Stimulated activated CD4-positive, alpha-beta T cell treated with anti-CD3 and anti-CD28 coated beads, Interleukin-4, amount 100 ng/mL, for 1 hour (primary cell): Measurements from ENCODE around the gene CD8B.
"Not testable (repeated sequence)": the region's sequence is repeated elsewhere in the genome, so short reads cannot be mapped to it uniquely, and the experiment has no call there.

ENCODE experiments used
- DNase-seq: peaks from one replicate; pipeline ENCODE4 v3.0.0-alpha.2; 2020

The CD8B gene

DNA sequence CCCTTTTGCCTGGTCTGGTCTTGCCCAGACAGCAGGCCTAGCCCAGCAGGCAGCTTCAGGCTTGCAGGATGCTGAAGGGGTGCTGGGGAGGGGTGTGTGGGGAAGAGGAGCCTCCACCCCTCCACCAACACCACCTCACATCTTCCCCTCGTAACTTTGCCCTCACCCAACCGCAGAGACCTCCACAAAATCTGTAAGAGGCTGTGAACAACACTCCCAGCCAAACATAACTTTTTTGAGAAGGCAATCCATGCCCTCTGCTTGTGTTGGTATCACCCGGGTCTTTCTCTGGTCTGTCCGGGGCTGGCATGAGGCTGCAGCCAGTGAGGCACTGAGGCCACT, 26.2 kb downstream of the CD8B start:
- DNase-seq = not testable (repeated sequence)

DNA sequence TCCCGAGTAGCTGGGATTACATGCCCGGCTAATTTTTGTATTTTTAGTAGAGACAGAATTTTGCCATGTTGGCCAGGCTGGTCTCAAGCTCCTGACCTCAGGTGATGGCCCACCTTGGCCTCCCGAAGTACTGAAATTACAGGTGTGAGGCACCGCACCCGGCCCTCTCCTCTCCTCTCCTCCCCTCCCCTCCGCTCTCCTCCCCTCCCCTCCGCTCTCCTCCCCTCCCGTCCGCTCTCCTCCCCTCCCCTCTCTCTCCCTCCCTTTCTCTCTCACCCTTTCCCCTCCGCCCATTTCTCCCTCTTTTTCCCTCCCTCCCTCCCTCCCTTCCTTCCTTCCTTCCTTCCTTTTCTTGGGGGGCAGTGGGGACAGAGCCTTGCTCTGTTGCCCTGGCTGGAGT, 28.4 kb downstream of the CD8B start:
- no peak for DNase-seq

DNA sequence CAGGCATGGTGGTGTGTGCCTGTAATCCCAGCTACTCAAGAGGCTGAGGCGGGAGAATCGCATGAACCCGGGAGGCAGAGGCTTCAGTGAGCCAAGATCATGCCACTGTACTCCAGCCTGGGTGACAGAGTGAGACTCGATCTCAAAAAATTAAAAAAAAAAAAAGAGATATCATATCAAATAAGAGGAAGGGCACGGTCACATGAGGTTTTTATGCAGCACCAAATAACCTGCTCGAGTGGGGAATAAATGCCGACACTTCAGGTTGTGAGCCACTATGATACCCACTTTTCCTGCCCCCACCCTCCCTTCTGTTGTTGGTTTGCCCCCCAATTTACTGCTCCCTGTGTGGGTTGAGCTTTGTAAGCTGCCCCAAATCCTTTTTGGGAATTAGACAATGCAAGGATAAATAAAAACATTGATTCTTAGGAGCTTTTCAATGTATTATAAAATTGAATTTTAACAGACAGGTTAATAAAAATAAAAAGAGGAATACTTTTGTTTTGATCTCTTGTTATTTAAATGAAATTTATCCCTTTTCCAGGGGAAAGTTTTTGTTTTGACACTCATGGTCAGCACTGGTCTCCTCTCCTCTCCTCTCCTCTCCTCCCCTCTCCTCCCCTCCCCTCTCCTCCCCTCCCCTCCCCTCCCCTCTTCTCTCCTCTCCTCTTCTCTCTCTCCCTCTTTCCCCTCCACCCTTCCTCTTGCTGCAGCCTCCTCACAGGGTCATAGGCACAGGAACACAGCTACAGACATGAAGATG, 29.2 kb downstream of the CD8B start:
- DNase-seq = no peak

DNA sequence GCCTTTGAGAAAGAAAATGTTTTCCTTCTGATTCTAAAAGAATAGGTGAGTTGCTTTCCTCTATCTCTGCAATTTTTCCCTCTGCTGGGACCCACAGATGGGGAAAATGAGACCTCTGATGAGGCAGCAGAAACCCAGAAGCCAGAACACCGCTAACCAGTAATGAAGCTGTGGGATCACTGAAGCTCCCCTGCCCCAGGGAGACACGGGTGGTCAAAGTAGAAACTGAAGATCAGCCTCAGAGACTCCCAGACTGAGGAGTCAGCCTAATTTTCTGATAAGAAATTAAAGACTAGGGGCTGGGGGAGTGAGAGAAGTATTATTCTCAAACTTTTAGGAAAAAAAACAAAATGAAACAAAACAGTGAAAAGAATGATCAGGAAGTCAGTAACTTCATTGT, 30.1 kb downstream of the CD8B start:
- no peak for DNase-seq

DNA sequence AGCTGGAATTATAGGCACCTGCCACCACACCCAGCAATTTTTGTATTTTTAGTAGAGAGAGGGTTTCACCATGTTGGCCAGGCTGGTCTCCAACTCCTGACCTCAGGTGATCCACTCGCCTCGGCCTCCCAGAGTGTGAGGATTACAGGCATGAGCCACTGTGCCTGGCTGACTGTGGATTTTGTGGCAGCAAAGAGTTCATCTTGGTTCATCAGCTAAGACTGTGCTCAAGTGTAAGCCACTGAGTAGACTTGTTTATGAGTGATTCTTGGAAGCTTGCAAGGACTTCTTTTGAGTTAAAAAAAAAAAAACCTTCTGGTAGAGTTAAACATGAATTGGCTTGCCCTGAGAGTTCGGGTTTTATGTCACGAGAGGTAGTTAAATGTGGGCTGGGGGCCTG, 34.7 kb downstream of the CD8B start:
- no peak for DNase-seq

DNA sequence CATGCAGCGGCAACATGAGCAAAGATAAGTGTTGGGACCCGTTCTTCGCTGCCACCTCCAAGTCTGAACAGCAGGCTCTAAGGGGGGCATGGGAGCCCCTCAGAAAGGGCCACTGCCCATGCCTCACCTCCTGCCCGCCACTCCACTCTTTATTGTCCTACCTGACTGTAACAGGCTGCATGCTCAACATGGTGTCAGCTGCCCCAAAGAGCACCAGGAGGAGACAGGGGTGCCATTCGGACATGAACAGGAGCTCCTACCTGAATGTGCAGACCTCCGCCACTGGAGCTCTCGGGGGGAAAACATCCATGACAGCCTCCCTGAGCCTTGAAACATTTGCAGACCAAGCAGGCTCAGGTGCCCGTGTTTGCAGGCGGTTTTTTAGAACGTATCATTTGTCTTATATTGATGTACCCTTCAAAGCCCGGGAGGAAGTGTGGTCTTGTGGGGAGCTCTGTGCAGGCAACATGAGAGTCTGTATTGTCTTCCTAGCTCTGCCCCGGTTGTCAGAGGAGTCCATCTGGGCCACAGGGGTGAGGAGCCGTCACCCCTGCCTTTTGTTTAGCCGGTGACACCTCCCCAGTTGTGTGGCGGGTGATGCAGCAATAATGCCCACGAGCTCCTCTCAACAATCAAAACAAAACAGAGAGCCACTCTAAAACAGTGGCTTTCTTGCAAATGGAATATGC, 35.8 kb downstream of the CD8B start:
- DNase-seq = no peak

DNA sequence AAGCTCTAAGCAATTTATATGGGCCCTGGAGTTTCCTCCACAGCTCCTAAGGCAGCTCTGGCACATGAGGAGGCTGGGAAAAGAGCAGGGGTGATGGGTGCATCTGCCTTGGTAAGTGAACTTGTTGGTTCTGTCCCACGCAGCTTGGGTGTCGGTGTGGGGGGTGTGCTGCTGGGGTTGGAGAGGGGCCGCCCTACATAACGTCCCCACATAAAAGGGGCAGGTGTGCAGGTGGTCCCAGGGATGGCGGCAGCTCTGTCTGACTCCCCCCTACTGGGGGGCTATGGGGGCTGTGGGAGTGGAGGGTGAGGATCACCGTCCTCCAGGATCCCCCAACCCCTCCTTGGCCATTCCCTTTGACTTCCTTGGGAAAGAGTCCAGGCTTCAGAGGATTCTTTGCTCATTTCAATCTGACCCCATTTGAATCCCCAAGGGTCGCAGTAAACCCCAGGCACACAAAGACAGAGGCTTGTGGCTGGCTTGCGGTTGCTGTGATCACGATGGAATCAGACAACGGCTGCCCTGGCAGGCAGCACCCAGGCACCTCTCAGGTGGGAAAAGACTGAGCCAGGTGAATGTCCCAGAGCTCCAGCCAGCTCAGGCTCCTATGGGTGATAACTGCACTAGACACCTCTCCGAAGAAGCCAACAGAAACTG, 36.5 kb downstream of the CD8B start:
- no peak for DNase-seq

DNA sequence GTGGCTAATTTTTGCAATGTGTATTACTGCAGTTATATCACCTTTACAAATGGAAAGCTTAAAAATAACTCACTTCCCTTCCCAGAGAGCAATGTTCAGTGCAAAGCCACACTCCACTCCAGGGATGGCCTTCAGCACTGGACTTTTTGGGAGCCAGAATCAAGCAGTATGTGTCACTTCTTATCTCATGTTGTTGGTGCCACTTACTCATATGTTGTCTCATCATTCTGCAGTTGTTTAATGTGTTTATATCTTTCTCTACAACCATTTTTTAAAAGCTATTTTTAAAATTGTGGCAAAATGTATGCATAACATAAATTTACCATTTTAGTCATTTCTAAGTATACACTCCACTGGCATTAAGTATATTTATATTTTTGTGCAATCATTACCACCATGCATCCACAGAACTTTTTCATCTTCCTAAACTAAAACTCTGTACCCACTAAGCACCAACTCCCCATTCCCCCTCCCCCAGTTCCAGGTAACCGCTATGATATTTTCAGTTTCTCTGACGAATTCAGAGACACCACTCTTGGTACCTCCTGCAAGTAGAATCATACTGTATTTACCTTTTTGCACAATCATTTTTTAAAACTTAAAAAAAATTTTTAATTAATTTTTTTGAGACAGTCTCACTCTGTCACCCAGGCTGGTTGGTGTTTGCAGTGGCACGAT, 38.9 kb downstream of the CD8B start:
- no peak for DNase-seq

DNA sequence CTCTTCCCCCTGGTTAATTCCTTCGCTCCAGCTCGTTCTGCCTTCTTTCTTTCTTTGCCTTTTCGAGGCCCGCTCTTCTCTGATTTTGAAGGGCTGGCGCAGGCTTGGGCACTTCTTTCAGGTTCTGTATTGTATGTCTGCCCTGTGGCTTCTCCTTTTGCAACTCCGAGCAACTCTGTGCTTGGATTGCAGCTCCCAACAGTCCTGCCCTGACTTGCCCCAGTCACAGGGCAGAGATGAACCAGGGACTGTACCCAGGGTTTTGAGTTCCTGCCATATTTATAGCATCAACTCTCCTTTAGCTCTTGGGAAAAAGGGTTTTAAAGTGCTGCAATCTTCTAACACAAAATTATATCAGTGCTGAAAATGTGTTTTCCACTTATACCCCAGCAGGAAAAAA, 39.8 kb downstream of the CD8B start:
- no peak for DNase-seq

DNA sequence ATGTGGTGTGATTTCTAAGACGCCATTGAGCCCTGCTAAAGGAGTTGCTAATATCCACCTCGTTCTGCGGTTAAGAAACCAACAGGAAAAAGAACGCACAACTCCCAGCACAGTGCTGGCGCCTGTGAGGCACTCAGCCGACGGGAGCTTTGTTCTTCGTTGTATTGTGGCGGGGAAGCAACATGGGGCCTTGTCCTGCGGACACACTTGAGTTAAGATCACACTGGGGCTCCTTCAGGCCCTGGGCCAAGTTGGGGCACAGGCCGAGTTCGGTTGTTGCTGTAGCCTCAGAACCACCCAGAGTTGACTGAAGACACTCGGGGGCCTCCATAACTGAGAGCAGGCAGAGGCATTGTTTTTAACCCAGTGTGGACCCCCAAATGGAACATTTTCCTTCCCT, 40.4 kb downstream of the CD8B start:
- no peak for DNase-seq

DNA sequence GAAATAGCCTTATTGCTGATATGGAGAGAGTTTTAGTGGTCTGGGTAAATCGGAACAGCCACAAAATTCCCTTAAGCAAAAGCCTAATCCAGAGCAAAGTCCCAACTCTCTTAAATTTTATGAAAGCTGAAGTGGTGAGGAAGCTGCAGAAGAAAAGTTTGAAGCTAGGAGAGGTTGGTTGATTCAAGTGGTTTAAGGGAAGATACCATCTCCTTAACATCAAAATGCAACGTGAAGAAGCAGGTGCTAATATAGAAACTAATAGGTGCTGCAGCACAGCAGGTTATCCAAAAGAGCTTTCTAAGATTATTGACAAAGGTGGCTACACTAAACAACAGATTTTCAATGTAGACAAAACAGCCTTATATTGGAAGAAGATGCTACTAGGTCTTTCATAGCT, 42.7 kb downstream of the CD8B start:
- DNase-seq = no peak

DNA sequence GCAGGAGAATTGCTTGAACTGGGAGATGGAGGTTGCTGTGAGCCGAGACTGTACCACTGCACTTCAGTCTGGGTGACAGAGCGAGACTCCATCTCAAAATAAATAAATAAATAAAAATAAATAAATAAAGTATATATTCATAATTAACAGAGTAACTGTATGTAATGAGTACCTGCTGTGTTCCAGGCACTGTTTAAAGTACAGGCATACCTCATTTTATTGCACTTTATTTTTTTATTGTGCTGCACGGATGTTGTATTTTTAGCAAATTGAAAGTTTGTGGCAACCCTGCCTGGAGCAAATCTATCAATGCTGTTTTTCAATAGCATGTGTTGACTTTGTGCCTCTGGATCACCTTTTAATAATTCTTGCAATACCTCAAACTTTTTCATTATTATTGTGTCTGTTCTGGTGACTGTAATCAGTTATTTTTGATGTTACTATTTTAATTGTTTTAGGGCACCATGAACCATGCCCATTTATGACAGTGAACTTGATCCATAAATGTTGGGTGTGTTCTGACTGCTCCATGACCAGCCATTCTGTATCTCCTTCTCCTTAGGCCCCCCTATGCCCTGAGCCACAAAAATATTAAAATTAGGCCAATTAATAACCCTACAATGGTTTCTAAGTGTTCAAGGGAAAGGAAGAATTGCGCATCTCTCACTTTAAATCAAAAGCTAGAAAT, 43.4 kb downstream of the CD8B start:
- no peak for DNase-seq

DNA sequence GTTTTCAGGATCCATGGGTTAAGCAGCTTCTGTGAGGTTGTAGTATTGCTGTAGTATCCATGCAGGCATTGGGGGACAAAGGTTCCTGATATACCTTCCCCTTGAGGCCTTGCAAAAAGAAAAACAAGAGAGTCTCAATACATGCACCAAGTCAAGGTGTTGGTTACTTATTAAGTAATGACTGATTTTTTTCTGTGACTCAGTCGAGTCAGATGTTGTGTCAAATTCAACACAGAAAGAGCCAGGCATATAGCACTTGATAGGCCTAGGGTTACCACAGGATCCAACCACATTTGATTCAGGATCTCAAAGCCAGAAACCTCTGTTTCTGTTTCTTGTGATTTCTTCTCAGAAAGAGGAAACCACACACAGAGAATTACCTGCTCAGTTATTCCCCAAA, 46.1 kb downstream of the CD8B start:
- DNase-seq = no peak

DNA sequence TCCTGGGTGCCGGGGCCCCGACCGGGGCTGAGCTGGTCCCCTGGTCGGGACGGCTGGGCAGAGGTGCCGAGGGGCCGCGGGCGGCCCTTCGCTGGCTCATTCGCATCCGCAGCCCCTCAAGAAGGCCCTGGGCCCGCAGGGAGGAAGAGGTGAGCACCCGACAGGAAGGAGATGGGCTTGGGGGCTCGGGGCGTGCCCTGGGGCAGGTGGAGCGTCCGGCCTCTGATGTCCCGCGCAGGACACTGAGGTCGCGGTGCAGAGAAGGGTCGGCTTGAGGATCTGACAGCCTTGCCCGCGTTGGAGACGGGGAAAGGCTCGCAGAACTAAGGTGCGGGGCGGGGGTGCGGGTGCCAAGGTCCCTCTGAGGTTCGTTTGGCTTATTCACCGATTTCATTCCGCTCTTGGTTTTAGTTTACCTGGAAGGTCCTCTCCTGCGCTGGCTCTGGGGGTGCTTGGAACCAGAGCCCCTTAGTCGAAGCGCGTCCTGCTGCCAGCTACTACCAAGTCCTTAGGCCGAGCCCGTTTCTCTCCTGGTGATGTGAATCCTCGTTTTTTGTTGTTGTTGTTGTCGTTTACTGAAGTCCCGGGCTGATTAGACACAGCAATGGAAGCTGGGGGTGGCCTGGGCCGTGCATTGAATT, 52.1 kb downstream of the CD8B start:
- no peak for DNase-seq

DNA sequence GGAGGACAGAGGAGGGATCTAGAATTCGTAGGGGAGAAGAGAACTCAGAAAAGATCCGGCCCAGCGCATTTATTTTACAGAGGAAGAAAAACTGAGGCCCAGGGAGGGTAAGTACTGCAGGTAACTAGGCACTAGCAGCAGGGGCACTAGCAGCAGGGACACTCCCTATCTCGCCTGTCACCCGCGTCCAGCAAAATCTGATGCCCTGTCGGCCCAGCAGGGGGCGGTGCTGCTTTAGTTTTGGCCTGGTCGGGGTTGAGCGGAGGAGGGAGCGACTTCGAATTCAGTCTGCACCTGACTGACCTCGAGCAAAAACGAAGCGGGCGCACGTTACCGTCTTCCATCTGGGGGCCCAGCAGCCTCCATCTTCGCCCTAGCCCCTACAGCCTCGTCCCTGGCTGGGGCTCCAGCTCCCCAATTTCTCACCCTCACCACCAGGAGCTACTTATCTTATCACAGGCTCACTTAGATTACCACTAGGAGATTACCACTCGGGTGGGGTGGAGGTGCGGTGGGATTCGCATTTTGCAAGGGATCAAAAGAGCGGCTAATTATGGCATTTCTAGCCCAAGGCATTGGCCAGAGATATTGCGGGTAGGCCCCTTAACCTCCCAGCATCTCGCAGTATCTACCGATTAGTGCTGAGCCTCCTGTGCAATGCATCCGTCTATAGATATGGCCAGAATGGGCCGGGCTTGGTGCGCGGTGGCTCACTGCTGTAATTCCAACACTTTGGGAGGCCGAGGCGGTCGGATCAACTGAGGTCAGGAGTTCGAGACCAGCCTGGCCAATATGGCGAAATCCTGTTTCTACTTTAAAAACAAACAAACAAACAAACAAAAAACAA, 53.1 kb downstream of the CD8B start:
- DNase-seq = peak; percentile 91

DNA sequence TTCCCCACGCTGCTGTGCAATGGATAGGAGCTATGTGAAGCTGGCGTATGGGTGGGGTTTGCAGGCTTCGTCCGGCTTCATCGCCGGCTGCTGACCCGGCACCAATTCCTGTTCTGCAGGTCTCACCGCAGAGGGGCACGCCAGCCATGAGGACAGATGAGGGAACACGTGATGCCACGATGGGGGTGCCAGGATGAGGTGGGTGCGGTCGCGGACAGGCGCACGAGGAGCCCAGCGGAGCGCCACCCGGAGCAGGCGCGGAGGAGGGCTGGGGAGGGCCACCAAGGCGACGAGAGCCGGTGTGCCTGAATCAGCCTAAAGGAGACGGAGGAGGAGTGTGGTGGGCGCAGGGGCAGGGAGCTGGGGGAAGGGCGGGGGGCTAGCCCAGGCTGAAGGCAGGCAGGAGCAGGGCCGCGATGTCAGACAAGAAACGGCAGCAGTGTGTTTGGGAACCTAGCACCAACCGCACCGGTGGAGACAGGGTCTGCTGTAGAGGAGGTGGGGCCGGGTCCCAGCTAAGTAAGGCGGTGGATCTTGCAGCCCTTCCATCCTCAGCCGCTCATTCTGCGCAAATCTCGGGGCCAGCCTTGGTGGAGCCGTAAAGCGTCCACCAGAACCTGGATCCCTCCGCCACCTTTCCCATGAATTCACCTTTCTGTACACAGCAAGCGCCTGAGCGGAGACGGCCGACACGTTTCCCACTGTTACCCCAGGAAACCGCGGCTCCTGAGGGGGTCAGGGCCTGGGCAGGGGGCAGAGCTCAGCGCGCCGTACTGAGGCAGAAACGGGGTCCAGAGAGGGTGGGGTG, 54.0 kb downstream of the CD8B start:
- no peak for DNase-seq

DNA sequence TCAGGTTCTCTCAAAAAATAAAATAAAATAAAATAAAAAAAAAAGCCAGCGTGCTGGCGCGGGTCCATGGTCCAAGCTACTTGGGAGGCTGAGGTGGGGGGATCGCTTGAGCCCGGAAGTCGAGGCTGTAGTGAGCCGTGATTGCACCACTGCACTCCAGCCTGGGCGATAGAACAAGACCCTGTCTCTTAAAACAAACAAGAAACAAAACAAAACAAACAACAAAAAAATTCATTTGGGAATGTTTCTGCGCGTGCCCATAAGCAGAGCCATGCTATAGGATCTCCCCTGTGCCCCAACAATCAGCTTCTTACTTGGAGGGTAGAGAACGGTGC, 54.6 kb downstream of the CD8B start:
- DNase-seq = no peak

DNA sequence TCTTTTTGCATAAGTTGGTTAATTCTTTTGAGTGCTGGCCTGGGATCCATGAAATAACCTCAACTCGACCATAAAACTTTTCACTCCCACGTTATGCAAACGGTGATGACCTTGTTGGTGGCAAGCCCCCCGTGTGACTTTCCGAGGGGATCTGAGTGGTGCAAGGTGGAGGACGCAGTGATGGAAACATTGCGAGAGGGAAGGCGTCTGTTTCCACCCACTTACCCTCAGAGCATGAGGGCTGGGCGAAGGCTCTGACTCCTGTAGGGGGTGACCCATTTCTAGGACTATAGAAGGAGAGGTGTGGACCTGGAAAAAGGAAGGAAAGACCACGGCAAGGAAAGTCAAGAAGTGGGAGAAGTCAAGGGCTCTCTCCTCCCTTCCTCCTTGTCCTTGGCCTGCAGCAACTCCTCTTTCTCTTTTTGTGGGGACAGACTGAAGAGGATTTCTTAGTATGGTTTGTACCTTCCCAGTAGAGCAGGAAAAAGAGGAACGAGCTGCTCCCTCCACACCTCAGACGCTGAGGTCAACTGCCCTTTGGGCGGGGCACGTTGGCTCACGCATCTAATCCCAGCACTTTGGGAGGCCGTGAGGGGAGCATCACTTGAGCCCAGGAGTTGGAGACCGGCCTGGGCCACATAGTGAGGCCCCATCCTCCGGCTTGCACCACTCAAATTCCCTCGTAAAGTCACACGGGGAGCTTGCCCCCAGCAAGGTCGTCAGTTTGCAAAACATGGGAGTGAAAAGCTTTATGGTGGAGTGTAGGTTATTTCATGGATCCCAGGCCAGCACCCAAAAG, 55.4 kb downstream of the CD8B start:
- no peak for DNase-seq

DNA sequence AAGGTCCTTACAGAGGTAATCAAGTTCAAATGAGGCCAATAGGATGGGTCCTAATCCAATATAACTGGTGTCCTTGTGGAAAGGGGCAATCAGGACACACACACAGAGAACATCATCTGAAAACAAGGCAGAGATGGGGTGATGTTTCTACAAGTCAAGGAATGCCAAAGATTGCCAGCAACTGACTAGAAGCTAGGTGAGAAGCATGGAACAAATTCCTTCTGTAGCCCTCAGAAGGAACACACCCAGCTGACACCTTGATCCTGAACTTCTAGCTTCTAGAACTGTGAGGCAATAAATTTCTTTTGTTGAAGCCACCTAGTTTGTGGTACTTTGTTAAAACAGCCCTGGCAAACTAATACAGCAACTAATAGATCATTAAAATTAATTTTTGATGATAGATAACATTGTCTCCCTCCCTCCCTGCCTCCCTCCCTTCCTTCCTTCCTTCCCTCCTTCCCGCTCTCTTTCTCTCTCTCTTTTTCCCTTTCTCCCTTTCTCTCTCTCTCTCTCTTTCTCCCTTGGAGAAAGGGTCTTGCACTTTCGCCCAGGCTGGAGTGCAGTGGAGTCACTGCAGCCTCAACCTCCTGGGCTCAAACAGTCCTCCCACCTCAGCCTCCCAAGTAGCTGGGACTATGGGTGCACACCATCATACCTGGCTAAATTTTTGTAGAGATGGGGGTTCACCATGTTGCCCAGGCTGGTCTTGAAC, 60.7 kb downstream of the CD8B start:
- no peak for DNase-seq
